ENCODE results near the gene CNOT8.

Gene CNOT8

DNA sequence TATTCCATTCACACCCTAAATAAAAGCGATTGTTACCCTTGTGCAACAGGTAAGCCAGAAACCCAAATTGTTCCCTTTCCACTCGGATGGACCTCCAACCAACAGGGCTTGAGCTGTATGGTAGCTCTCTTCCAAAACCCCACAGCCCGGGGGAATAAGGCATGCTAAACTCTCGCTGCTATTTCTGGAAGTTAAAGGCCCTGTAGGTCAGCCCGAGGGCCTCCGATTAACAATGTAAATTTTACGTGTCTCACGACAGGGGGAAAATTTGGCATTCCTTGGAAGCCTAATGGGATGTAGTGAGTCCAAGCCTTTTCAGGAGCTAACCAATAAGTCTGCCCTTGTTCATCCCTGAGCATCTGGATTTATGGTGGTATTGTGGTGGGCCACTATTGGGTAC is 26.0 kb downstream of the CNOT8 start:
- TF ChIP-seq, protein P1, sequence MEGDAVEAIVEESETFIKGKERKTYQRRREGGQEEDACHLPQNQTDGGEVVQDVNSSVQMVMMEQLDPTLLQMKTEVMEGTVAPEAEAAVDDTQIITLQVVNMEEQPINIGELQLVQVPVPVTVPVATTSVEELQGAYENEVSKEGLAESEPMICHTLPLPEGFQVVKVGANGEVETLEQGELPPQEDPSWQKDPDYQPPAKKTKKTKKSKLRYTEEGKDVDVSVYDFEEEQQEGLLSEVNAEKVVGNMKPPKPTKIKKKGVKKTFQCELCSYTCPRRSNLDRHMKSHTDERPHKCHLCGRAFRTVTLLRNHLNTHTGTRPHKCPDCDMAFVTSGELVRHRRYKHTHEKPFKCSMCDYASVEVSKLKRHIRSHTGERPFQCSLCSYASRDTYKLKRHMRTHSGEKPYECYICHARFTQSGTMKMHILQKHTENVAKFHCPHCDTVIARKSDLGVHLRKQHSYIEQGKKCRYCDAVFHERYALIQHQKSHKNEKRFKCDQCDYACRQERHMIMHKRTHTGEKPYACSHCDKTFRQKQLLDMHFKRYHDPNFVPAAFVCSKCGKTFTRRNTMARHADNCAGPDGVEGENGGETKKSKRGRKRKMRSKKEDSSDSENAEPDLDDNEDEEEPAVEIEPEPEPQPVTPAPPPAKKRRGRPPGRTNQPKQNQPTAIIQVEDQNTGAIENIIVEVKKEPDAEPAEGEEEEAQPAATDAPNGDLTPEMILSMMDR (conservative IDR thresholded peaks at IDR 0.05; ENCODE audit: low read length) = no peak
- H3K4me3 ChIP-seq (ENCODE audit: low read length) = no peak overlapping the region
- DNase-seq (ENCODE audit: low read depth) = no peak

DNA sequence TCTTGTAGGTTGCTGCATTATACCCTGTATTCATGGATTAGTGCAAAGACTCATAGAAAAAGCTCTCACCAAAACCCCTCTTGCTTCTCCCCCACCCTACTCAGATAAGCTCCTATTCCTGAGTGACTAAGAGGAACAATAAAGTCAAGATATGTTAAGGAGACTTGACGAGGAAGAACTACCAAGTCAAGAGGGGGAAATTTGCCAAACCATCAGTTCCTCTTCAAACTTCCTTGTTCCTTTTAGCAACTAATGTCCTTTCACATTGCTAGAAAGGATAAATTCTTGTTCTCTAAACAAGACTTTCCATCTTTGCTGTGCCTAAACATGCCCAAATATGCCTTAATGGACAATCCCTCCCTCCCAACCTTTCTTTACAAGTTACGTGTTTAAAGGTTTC is 27.0 kb downstream of the CNOT8 start:
- TF ChIP-seq, protein P1 (conservative IDR thresholded peaks at IDR 0.05; ENCODE audit: low read length) = no peak
- no peak overlapping the region for H3K4me3 ChIP-seq (ENCODE audit: low read length)
- DNase-seq (ENCODE audit: low read depth) = no peak

DNA sequence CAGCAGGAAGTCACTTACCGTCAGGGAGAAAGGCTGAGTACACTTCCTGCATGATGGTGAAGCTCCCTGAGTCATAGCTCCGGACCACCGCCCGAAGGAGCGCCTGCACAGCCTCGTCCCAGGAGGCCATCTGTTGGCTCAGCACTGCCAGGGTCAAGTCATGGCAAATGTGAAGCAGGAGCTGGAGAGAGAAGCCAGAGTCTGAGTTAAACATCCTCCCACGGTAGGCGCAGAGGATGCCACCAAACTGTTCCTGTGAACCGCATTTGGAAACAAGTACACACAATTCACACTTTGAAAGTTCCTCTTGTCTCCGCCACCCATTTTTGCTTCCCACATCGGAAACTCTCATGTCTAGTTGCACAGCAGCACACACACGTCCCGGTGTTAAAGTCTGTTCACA is 33.9 kb downstream of the CNOT8 start:
- no peak for DNase-seq (ENCODE audit: low read depth)
- TF ChIP-seq, protein P1 (conservative IDR thresholded peaks at IDR 0.05; ENCODE audit: low read length) = no peak
- no peak overlapping the region for H3K4me3 ChIP-seq (ENCODE audit: low read length)

DNA sequence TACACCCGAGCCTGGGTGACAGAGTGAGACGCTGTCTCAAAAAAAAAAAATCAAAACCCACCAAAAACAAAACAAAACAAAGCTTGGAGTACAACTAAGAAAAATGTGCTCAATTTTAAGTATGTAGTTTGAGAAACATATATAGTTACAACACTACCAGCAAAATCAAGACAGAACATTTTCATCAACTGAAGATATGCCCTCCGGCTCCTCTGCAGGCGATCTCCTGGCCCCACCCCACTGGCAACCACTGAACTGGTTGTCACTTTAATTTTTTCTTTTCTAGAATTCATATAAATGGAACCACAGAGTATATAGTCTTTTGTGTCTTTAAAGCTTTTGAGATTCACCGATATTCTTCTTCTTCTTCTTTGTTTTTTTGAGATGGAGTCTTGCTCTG is 35.0 kb downstream of the CNOT8 start:
- no peak overlapping the region for H3K4me3 ChIP-seq (ENCODE audit: low read length)
- DNase-seq (ENCODE audit: low read depth) = no peak
- TF ChIP-seq, protein P1 (conservative IDR thresholded peaks at IDR 0.05; ENCODE audit: low read length) = no peak

DNA sequence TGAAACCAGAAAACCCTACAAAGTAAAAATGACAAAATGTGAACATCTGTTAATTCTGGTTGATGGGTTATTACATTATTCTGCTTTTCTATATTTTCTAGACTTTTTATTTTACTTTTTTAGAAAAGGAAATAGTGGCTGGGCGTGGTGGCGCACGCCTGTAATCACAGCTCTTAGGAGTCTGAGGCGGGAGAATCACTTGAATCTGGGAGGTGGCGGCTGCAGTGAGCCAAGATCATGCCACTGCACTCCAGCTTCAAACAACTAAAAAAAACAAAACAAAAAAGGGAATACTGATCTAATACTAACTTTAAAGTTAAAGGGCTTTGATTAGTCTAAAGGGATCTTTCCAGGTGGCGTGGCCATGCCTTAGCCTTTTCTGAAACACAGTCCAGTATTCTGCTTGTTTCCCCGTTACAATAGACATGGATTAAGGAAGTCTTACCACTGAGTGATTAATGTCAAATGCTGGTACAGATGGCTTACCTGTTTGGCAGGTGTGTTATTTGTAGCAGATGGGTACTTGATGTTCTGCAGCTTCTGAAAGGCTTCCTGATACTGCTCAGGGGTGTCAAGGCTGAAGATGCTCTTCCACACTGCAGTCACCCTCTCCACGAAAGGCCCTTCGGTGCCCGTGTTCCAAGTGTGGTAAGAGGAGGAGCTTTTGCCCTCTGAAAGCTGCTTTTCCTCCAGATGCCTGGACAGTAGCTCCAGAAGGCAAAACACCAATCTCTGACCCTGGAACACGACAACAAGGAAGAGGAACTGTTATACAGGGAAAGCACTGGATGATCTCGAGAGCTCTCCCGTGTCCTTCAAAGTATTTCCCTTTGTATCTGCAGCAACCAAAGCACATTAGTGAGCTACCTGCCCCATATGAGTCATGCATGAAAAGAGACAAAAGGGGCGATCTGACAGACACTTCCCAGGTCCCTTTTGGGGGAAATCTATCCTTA is 37.5 kb downstream of the CNOT8 start:
- DNase-seq (ENCODE audit: low read depth) = no peak
- TF ChIP-seq, protein P1 (conservative IDR thresholded peaks at IDR 0.05; ENCODE audit: low read length) = no peak
- H3K4me3 ChIP-seq (ENCODE audit: low read length) = no peak overlapping the region

DNA sequence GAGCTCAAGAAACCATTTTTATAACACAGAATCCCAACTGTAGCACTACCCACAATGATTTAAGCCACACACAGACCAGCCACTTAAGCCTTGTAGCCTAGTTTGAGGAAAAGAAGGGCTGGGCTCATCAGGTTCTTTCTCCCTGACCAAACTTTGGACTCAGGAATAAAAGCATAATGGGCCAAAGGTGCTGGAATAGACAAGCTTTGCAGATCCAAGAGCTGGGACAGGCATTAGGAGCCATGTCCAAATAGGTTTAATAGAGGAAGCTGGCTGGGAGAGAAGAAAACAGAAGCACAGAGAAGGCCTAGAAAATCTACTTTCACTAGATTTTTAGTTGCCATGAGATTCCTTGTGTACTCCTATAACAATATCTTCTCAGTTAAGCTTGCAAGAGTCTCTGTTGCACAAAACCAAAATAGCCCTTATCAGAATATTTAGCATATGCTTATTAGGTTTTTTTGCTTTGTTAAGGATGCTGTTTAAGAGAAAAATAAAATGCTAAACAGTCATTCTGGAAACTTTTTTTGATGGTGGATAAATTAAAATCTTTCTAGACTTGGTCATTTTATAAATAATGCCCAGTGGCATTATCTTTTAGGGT is 38.2 kb downstream of the CNOT8 start:
- no peak overlapping the region for H3K4me3 ChIP-seq (ENCODE audit: low read length)
- TF ChIP-seq, protein P1 (conservative IDR thresholded peaks at IDR 0.05; ENCODE audit: low read length) = no peak
- DNase-seq (ENCODE audit: low read depth) = no peak

DNA sequence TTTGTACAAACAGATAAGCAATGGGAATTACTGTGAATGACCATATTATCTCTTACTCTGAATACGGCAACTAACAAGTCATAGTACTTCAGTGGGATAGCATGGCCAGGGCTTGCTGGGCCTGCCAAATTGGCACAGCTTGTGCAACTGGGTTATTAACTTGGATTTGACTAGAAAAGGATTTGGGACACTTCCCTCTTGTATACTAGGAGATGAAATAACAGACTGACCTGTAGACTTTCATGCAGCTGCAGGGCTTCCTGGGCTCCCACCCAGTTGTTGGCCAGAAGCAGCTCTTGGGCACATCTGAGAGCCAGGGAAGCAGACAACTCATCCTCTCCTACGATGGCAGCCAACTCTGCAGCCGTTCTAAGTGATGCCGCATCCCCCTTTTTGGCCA is 39.8 kb downstream of the CNOT8 start:
- H3K4me3 ChIP-seq (ENCODE audit: low read length) = no peak overlapping the region
- DNase-seq (ENCODE audit: low read depth) = no peak
- TF ChIP-seq, protein P1 (conservative IDR thresholded peaks at IDR 0.05; ENCODE audit: low read length) = no peak
